NCI-H187 (cell line): Measurements from ENCODE around the gene PLXNB3.

Experiments used
- DNase-seq, 2 experiments: peaks; one replicate each; lab custom pipeline; 2025; lab: John Stamatoyannopoulos, UW

The PLXNB3 gene

GRCh38 chrX:153761863-153762262 is 2.2 kb upstream of the PLXNB3 start:
- no peak for DNase-seq

GRCh38 chrX:153762626-153763173 is 1.3 kb upstream of the PLXNB3 start:
- DNase-seq: no peak

GRCh38 chrX:153763298-153763932 is 634 bp upstream of the PLXNB3 start:
- DNase-seq: no peak

DNA sequence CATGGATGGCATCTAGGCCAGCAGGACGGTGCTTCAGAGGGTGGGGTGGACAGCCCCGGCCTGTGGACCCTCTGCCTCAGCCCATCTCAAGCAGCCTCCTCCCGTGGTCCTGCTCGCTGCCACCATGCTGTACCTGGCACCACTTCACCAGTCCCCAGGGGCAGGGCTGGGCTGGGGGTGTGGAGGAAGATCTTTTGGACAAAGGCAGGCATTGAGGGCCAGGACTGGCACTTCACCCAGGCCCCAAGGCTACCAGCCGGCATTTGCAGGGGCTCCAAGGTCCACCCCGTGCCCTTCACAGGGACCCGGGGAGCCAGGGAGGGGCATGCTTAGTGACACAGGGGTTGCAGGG is 713 bp downstream of the PLXNB3 start:
- no peak for DNase-seq

GRCh38 chrX:153765138-153766079 is 1.4 kb downstream of the PLXNB3 start:
- DNase-seq: no peak

- peak in 1 of 2 experiments; percentile 32 for DNase-seq
These were observed 2.2 kb downstream of the PLXNB3 start for GRCh38 chrX:153766098-153766817.

GRCh38 chrX:153766871-153767673 is 3.0 kb downstream of the PLXNB3 start:
- no peak for DNase-seq

GRCh38 chrX:153767674-153768055 is 3.6 kb downstream of the PLXNB3 start:
- DNase-seq: no peak

DNA sequence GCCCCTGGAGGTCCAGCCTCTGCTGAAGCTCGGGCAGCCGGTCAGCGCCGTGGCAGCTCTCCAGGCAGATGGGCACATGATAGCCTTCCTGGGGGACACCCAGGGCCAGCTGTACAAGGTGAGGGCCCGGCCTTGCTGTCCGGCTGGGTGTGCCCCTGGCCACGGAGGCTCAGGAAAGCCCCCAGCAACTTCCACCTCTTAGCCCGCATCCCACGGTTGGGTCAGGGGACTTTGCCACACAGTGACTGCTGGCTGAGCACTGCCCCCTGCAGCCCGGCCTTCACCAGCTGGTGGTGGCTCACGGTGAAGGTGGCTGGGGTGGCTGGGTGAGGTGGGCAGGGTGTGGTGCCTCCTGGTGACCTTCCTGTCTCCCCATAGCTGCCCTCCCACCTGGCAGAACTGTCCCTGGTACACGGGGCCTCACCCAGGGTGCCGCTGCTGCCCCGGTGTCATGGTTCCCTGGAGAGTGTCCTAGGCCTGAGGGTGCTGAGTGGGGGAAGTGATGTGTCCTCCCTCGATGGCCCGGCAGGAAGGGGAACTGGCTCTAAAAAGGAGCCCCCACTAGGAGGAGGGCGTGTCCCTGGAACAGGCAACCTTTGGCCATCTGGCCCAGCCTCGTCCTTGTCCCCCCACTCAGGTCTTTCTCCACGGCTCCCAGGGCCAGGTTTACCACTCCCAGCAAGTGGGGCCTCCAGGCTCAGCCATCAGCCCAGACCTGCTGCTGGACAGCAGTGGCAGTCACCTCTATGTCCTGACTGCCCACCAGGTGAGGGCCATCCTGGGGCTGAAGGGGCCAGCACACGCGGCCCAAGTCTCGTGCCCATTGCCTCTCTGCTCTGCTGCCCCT is 4.5 kb downstream of the PLXNB3 start:
- DNase-seq: no peak

DNA sequence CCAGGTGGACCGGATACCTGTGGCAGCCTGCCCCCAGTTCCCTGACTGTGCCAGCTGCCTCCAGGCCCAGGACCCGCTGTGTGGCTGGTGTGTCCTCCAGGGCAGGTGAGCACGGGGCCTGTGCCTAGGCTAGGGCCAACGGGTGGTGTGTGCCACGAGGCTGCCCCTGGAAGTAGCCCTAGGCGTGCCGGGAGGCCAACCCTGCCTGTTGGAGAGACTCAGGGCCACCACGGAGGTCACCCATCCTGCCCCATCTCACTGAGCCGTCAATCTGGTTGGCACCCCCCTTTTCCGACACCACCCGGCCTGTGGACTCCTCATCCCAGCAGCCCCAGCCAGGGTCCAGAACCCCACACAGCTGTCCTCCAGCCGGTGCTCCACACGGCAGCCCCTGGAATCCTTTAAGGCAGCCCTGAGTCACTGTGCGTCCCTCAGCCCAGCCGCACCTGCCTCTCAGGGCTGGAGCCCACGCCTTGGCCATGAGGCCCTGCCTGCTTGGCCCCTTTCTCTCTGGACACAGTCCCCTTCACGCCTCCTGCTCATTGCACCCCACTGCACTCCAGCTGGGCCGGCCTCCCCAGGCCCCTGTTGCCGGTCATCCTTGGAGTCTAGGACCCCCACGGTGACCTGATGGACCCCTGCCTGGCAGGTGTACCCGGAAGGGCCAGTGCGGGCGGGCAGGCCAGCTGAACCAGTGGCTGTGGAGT is 5.3 kb downstream of the PLXNB3 start:
- DNase-seq: no peak

GRCh38 chrX:153769865-153770600 is 6.0 kb downstream of the PLXNB3 start:
- DNase-seq: no peak

DNA sequence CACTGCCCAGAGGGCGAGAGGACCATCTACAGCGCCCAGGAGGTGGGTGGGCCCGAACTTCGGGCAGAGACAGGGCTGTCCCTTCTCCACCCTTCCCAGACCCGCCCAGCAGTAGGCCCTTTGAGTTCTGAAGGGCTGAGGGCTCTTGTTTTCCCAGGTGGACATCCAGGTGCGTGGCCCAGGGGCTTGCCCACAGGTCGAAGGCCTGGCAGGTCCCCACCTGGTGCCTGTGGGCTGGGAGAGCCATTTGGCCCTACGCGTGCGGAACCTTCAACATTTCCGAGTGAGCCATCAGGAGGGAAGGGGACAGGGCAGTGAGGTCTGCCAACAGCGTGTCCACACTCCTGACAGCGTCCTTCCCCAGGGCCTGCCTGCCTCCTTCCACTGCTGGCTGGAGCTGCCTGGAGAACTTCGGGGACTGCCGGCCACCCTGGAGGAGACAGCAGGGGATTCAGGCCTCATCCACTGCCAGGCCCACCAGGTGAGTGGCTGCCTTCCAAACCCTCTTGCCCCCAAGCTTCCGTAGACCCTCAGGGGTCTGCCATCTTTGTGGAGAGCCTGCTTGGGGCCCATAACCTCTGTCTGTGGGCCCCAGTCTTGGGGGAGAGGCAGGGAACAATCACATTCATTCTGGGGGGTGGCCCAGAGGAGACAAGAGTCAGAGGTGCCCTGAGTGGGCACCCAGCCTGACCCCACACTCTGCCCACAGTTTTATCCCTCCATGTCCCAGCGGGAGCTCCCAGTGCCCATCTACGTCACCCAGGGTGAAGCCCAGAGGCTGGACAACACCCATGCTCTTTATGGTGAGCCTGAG is 6.8 kb downstream of the PLXNB3 start:
- DNase-seq: no peak

DNA sequence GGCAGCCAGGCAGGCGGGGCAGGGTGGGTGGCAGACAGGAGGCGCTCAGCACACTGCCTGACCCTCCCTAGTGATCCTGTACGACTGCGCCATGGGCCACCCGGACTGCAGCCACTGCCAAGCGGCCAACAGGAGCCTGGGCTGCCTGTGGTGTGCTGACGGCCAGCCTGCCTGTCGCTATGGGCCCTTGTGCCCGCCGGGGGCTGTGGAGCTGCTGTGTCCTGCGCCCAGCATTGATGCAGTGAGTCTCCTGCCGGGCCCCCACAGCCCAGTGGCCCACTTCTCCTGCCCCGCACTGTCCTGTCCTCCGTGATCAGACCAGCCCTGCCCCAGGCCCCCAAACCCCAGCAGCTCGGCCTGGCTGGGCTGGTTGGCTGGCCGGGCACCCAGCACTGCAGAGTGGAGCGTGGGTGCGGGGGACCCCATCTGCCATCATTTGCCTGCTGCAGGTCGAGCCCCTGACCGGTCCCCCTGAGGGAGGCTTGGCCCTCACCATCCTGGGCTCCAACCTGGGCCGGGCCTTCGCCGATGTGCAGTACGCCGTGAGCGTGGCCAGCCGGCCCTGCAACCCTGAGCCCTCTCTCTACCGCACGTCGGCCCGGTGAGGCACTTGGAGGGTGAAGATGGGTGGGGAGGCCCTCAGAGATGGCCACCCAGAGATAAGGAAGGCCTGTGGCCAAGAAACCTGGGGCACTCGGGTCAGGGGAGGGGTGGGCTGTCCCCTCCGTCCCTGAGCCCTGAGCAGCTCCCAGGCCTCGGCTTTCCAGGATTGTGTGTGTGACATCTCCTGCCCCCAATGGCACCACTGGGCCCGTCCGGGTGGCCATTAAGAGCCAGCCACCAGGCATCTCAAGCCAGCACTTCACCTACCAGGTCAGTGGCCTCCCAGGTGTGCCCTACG is 7.6 kb downstream of the PLXNB3 start:
- no peak for DNase-seq

DNA sequence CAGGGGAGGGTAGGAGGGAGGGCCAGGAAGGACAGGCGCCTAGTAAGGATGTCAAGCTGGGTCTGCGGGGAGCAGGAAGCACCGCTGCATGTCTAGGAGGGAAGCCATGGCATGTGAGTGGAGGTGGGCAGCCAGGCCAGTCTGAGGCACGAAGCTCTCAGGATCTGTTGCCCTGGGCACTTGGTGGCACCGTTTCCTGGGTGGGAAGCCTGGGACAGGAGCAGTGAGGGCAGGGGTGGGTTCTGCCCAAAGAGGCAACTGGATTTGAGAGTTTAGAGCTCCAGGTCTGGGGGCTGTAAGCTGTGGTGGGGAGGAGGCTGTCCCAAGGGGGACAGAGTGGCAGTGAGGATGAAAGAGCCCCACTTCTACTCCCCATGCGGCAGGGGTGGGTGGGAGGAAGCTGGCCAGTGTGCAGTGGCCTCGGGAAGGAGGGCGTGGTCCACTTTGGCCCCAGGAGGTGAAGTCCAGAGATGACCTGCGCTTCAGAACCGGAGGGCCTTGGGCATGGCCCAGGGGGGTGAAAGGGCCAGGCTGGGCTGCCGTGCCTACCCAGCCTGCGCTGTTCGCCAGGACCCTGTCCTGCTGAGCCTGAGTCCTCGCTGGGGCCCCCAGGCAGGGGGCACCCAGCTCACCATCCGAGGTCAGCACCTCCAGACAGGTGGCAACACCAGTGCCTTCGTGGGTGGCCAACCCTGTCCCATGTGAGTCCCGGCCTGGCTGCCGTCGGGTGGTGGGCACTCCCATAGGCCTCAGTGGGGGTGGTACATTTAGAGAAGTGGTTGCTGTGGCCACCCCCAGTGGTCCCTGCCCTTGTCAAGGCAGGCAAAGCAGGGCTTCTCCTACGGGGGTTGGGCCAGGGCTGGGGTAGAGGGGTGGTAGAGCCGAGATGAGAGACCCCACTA is 8.5 kb downstream of the PLXNB3 start:
- DNase-seq: no peak

GRCh38 chrX:153773218-153773611 is 9.2 kb downstream of the PLXNB3 start:
- no peak for DNase-seq
